ENCODE measurements around the gene ARHGAP10. TPM values are rescaled to one million over a fixed set of nuclear protein-coding genes. Genes with fewer than 3 reads are reported as not detected.

Gene ARHGAP10
- total RNA-seq, 4 donors from 2014 or later: 153 to 404 (median 215) TPM

DNA sequence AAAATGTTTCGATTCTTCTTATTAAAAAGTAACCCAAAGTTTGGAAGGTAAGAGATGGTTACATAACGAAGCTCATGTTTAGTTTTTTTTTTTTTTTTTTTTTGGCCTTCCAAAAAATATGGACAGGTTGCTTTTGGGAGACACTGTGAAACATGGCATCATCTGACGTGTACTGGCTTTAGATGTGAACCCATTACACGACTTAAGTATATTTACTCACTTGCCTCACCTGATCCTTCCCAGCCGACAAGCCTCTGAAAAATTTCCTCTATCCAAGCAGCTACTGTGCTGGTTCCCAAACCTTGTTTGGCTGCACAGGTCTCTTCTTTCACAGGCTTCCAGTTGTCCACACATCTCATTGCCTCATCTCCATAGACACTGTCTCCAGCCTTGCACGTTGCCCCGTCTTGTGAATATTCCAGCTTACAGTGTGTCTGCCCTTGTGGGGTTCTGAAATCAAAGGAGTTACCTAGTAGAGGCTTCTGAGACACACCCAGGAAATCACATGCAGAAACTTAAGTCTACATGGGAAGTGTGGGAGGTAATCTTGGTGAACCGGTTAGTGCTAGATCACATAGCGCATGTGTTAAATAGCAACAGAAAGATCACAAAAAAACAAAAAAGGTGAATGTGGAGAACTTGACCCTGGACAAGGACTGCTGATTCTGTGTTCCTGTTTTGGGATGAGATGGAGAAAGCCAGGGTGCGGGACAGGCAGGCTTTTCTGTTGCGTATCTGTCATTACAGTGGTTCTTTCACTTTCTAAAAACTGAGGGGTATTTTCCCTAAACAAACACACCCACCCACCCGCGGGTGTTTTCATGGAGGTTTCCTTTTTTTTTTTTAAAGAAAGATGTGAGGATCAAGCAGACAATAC, 328.6 kb downstream of the ARHGAP10 start:
- Histone ChIP-seq H3K4me3 (no peak overlapping the region), H3K9me3 (no peaks in the 10 kb centered on the region), H3K27me3 (no peaks in the 10 kb centered on the region), H3K27ac (no peak overlapping the region), H3K4me1 (peaks cover 0 to 73% (median 6%) of the 10 kb centered on the region in 3 donors), H3K36me3 (peaks cover 0 to 43% of the 10 kb centered on the region in 2 donors)
- ATAC-seq: no peak
- WGBS, 2 donors (ENCODE audit: low coverage in 1 of 2): 81 to 88% methylated on average over 11 to 13 of the region's 13 CpGs
- TF ChIP-seq POLR2AphosphoS5 (IDR thresholded peaks at IDR 0.05) (no peak), POLR2A (IDR thresholded peaks at IDR 0.05) (no peak), CTCF (IDR thresholded peaks at IDR 0.05) (no peak), EP300 (IDR thresholded peaks at IDR 0.05) (no peak)

- 46 to 53% methylated on average over 3 to 4 of the region's 4 CpGs for WGBS, 2 donors (ENCODE audit: low coverage in 1 of 2)
- H3K4me3 ChIP-seq: no peak overlapping the region
- peaks cover 0 to 44% of the 10 kb centered on the region in 2 donors for H3K36me3 ChIP-seq
- no peak for TF ChIP-seq EP300 (IDR thresholded peaks at IDR 0.05)
- TF ChIP-seq POLR2A (IDR thresholded peaks at IDR 0.05): no peak
- TF ChIP-seq CTCF (IDR thresholded peaks at IDR 0.05): no peak
- no peak for TF ChIP-seq POLR2AphosphoS5 (IDR thresholded peaks at IDR 0.05)
- peaks cover 0 to 73% (median 6%) of the 10 kb centered on the region in 3 donors for H3K4me1 ChIP-seq
- no peaks in the 10 kb centered on the region for H3K9me3 ChIP-seq
- no peak for ATAC-seq
- no peaks in the 10 kb centered on the region for H3K27me3 ChIP-seq
- H3K27ac ChIP-seq: no peak overlapping the region
These were observed 329.2 kb downstream of the ARHGAP10 start for GRCh38 chr4:148061141-148061481.

- peaks cover 0 to 50% of the 10 kb centered on the region in 2 donors for H3K36me3 ChIP-seq
- H3K27me3 ChIP-seq: no peaks in the 10 kb centered on the region
- peaks cover 0 to 75% (median 6%) of the 10 kb centered on the region in 3 donors for H3K4me1 ChIP-seq
- H3K4me3 ChIP-seq: no peak overlapping the region
- 69% methylated on average over 4 to 8 of the region's 8 CpGs for WGBS, 2 donors (ENCODE audit: low coverage in 1 of 2)
- TF ChIP-seq CTCF (IDR thresholded peaks at IDR 0.05): no peak
- no peak for TF ChIP-seq POLR2A (IDR thresholded peaks at IDR 0.05)
- no peak for TF ChIP-seq POLR2AphosphoS5 (IDR thresholded peaks at IDR 0.05)
- no peaks in the 10 kb centered on the region for H3K9me3 ChIP-seq
- no peak overlapping the region for H3K27ac ChIP-seq
- no peak for ATAC-seq
These were observed 329.9 kb downstream of the ARHGAP10 start for GRCh38 chr4:148061795-148062194.

DNA sequence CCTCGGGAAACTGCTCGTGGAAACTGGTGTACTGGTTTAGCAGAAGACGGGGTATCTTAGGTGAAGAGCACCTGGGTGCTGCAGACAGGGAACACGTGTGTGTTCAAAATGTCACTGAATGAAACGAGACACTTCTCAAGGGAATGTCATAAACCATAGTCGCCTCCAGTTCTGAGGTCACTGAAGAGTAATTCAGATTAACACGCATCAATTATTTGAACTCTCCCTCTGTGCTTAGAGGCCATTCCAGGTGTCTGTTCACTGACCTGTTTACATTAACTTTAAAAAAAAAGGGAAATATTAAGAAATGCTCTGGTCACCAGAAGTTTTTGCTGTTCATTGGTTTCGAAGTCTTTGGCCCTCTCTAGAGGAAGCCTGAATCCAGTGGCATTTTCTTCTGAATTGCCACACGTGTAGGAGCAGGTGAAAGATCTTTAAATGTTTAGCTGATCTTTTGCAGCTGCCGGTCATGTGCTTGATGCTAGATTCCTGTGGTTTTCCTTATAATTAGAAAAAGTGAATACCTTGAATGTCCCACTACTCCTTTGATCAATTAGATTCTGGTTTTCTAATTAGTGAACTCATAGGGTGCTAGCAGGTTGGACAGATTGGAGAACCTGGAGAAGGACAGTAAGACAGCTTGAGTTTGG, 330.5 kb downstream of the ARHGAP10 start:
- TF ChIP-seq POLR2A (IDR thresholded peaks at IDR 0.05): no peak
- no peak for TF ChIP-seq CTCF (IDR thresholded peaks at IDR 0.05)
- TF ChIP-seq POLR2AphosphoS5 (IDR thresholded peaks at IDR 0.05): no peak
- no peak for TF ChIP-seq EP300 (IDR thresholded peaks at IDR 0.05)
- Histone ChIP-seq H3K27ac (no peak overlapping the region), H3K9me3 (no peaks in the 10 kb centered on the region), H3K36me3 (peaks cover 0 to 57% of the 10 kb centered on the region in 2 donors), H3K4me1 (peaks cover 0 to 75% (median 10%) of the 10 kb centered on the region in 3 donors), H3K4me3 (no peak overlapping the region), H3K27me3 (no peaks in the 10 kb centered on the region)
- 85 to 86% methylated on average over 7 to 10 of the region's 10 CpGs for WGBS, 2 donors (ENCODE audit: low coverage in 1 of 2)
- ATAC-seq: no peak

Data from gastroesophageal sphincter (tissue), 4 donors.